GM19438 (cell line): Measurements from ENCODE around the gene PTPN22.

Experiments used
- ATAC-seq: cut with Tn5 transposase; IDR thresholded peaks from one replicate; pipeline ENCODE4 v1.9.1; 2021; ENCODE audit warnings: low read depth; ENCODE audit not compliant: unreplicated experiment

The PTPN22 gene

DNA sequence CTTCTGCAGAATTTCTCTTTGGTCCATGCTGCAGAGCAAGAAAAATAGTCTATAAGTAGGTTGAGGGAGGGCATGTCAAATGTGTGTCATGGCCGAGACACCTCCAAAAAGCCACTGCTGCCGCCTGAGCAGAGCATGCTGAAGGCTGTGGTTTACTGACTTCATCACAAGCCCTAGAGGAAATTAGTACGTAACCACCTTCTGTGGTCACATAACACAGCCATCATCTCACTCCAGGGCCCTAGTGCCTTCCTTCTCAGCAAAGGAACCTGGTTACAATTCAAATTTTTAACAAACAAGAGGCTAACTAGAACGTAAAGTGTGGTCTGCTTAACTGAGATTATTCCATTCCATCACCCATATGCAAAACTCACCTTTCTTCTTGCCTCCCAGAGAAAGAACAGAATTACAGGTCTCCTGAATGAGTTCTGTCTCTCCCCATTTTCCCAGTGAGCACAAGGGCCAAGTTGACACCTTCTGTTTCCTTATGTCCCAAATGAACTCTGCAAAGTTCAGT is at the start of gene PTPN22:
TSS of gene PTPN22 (minus strand) at position 116 of the 517 bp plus-strand sequence.
- ATAC-seq: peak; percentile 85

- ATAC-seq: no peak
Measured at GRCh38 chr1:113918243-113918642, 46.7 kb upstream of the PTPN22 start.

DNA sequence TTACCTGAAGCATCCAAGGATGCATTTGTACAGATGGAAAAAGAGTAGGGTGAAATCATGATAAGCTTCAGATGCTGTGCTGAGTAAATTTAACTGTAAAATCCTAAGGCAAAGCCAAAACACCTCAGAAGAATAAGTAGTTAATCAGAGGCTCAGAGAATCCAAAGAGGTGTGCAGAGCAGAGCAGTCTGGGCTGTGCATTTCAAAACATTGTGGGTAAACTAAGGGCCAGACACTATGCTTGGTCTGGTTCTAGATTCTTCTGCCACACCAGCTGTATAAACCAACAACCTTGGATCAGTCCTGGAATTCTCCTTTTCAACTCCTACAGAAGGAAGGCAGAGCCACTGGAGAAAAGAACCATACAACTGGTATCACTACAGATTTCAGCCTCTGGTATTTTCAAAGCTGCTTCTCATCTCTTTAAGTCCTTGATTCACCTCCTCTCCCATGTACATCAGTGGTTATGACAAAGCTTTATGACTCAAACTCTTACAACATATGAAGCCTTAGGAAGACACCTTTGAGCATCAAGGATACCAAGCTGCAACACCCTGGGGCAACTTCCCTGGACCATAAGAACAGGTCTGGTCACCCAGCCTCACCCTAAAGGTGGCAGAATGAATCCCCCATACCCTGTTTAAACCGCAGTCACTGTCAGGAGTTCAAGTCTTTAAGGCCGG is 46.0 kb upstream of the PTPN22 start:
- no peak for ATAC-seq

DNA sequence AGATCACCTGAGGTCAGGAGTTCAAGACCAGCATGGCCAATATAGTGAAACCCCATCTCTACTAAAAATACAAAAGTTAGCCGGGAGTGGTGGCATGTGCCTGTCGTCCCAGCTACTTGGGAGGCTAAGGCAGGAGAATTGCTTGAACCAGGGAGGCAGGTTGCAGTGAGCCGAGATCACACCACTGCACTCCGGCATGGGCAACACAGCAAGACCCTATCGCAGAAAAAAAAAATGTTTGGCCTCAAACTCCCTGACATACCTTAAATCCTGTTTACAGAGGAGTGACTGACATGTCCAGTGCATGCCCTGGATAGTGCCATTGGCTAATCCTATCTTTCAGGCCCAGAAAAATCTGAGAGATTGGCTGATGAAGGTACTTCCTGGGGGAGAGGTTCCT is 45.5 kb upstream of the PTPN22 start:
- ATAC-seq: no peak

DNA sequence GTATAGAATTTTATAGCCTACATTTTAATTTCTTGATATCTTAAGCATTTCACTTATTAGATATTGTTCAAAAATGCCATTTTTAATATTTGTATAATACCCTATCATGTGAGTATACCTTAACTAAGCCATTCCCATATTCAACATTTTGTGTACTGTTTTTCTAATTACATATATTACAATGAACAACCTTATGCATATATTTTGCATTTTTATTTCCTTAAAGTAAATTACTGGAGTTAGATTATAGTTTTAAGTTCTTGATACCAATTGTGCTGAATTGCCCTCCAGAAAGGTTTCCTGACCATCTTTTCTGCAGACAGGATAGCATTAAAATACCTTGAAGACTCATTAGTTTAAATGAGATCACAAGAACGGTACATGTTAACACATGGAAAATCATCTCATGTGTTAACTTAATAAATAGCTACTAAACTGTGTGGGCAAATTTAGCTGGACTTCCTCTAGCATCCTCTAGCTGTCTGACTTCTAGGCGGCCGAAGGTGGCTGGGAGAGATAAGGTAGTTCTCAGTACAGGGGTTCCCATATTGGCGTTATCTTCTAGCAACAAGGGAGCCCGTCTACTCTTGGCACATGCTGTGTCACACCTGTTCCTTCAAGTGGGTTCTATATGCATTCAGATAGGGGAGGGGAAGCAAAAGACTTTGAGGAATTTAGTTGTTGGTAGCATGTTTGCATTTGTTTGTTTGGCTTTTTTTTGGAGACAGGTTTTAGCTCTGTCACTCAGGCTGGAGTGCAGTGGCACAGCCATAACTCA is 42.6 kb upstream of the PTPN22 start:
- ATAC-seq: no peak

- no peak for ATAC-seq
Measured at GRCh38 chr1:113913312-113913668, 41.8 kb upstream of the PTPN22 start.

GRCh38 chr1:113912594-113913311 is 41.2 kb upstream of the PTPN22 start:
- ATAC-seq: no peak

- peak; percentile 4 for ATAC-seq
Measured at GRCh38 chr1:113905435-113905861, 33.9 kb upstream of the PTPN22 start.

DNA sequence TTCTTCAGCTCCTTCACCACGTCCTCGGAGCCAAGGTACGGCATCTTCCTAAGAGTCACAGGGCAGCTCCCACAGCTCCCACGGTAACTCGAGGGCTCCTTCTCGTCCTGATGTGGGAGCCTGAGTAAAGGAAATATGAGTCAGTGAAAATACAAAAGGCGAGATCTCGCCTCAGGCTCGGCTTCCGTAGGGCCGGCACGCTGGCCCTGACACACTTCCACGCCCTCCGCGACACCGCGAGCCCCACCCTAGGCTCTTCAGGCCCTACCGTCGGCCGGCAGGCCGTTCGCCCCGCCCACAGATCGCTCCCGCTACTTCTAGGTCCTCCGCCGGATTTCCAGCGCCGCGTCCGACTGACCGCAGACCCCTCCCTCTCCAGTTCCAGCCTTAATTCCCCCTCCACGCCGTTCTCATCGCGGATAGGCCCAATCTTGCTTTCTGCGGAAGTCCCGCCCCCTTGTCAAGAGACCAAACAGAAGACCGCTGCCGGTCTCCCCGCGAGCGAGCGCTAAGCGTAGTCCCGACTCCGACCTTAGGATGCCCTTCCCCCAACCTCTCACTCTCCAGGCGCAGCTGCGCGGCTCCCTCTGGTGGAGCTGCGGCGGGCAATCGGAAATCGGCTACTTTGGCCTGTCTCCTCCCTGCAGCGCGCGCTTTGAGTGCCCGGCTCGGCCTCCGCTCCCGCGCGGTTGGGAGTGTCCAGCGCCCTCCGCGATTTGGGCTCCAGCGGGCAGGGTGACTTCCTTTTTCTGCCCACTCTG is 33.3 kb upstream of the PTPN22 start, which contains the start of the genes AP4B1 and DCLRE1B:
TSS of gene AP4B1 (minus strand) at position 126 of the 761 bp plus-strand sequence. CDS start at position 44, 82 bp downstream.
TSS of gene DCLRE1B (plus strand) at position 653 of the 761 bp plus-strand sequence. CDS start 261 bp downstream, outside the sequence.
- peak; percentile 90 for ATAC-seq

GRCh38 chr1:113904293-113904673 is 32.8 kb upstream of the PTPN22 start:
- peak; percentile 28 for ATAC-seq

- no peak for ATAC-seq
Measured at GRCh38 chr1:113903501-113904292, 32.2 kb upstream of the PTPN22 start.

- no peak for ATAC-seq
Measured at GRCh38 chr1:113901191-113901590, 29.7 kb upstream of the PTPN22 start.

- no peak for ATAC-seq
Measured at GRCh38 chr1:113899111-113899510, 27.6 kb upstream of the PTPN22 start.

GRCh38 chr1:113898241-113898814 is 26.8 kb upstream of the PTPN22 start:
- no peak for ATAC-seq

GRCh38 chr1:113895961-113896360 is 24.4 kb upstream of the PTPN22 start:
- ATAC-seq: no peak

DNA sequence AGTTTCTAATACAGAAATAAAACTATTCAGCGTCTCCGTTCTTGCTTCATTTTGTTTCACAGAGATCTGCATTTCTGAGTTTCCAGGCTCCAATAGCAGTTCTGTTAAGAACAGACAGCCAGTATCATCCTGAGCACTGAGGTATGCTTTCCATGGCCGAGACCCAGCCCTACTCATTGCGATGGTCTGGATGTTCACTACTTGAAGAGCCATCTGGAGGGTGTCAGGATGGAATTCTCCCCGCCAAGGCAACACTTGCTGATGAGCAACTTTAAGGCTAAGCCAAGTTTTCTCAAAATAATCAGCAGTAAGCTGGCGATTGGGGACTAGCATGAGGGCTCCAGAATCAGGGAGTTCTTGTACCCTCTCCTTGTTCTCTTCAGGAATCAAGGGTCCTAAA is 23.6 kb upstream of the PTPN22 start:
- no peak for ATAC-seq

DNA sequence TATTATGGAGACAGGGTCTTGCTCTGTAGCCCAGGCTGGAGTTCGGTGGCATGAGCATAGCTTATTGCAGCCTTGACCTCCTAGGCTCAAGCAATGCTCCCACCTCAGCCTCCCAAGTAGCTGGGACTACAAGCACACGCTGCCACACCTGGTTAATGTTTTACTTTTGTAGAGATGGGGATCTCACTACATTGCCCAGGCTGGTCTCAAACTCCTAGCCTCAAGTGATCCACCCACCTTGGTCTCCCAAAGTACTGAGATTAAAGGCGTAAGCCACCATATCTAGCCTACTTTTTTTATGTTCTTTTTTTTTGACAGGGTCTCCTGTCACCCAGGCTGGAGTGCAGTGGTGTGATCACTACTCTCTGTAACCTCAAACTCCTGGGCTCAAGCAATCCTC is 21.8 kb upstream of the PTPN22 start:
- no peak for ATAC-seq

DNA sequence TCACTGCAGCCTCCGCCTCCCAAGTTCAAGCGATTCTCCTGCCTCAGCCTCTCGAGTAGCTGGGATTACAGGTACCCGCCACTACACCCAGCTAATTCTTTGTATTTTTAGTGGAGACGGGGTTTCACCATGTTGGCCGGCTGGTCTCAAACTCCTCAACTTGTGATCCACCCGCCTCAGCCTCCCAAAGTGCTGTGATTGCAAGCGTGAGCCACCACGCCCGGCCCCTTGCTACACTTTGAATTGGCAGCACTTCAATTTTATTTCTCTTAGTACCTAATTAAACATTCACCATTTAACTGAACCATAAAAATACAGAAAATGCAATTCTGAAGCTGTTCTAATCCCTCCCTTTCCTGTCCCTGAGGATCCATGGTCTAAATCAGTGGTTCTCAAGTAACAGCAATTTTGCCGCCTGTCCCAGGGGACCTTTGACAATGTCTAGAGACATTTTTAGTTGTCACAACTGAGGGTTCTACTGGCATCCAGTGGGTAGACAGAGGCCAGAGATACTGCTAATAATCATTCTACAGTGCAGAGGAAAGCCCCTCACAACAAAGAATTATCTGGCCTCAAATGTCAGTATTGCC is 20.2 kb upstream of the PTPN22 start:
- ATAC-seq: no peak

- ATAC-seq: no peak
Measured at GRCh38 chr1:113890816-113891215, 19.3 kb upstream of the PTPN22 start.
